Spinal cord (tissue), 10 donors: Measurements from ENCODE around the gene TEX19. TPM values are rescaled to one million over a fixed set of nuclear protein-coding genes. Genes with fewer than 3 reads are reported as not detected.

Experiments
- DNase-seq, 6 donors: peaks; one replicate each; pipeline versions ENCODE4 v3.0.0 to v3.0.0-alpha.2; 2013 to 2015; ENCODE audit warnings: low spot score in 6 of 6, low read depth in 4 of 6
- H3K27ac ChIP-seq: one replicate; pipeline ENCODE4 v1.5.1; 2013; ENCODE audit warnings: low read depth, low read length, control low read depth
- H3K27me3 ChIP-seq: one replicate; pipeline ENCODE4 v1.6.1; 2013; ENCODE audit warnings: low read length; ENCODE audit not compliant: control insufficient read depth, insufficient read depth
- H3K36me3 ChIP-seq: one replicate; pipeline ENCODE4 v1.6.1; 2013; ENCODE audit warnings: low read length; ENCODE audit not compliant: control insufficient read depth, insufficient read depth
- H3K4me1 ChIP-seq: one replicate; pipeline ENCODE4 v1.6.1; 2013; ENCODE audit warnings: low read length; ENCODE audit not compliant: control insufficient read depth, insufficient read depth
- H3K4me3 ChIP-seq: one replicate; pipeline ENCODE4 v1.5.1; 2013; ENCODE audit warnings: low read depth, low read length, control low read depth
- H3K9me3 ChIP-seq: one replicate; pipeline ENCODE4 v1.6.1; 2013; ENCODE audit warnings: low read length; ENCODE audit not compliant: control insufficient read depth, insufficient read depth
- WGBS: methylation state at CpG from one replicate; pipeline ENCODE4 v1.1.5; 2013; ENCODE audit warnings: missing lambda C conversion rate; ENCODE audit not compliant: insufficient coverage; 5-methylcytosine and 5-hydroxymethylcytosine counted together
- polyA plus RNA-seq, 2 donors: library from polyadenylated mRNA; unstranded; fragments of 120-200 nt; gene quantifications; one replicate each; pipeline ENCODE4 v1.2.1, GENCODE V29; 2013; ENCODE audit not compliant: insufficient read length in 2 of 2
- total RNA-seq, 2 donors: library from RNA; depleted of rRNA in 1 of 2; stranded (reverse); fragments of 120-200 nt in 1 of 2; fragments of >200 nt in 1 of 2; gene quantifications; one replicate each; pipeline versions ENCODE4 v1.2.3 to v1.2.4, GENCODE V29; 2013 to 2014
- donor health status: healthy.

The TEX19 gene
- total and polyA plus RNA-seq, 4 donors, result not detected

DNA sequence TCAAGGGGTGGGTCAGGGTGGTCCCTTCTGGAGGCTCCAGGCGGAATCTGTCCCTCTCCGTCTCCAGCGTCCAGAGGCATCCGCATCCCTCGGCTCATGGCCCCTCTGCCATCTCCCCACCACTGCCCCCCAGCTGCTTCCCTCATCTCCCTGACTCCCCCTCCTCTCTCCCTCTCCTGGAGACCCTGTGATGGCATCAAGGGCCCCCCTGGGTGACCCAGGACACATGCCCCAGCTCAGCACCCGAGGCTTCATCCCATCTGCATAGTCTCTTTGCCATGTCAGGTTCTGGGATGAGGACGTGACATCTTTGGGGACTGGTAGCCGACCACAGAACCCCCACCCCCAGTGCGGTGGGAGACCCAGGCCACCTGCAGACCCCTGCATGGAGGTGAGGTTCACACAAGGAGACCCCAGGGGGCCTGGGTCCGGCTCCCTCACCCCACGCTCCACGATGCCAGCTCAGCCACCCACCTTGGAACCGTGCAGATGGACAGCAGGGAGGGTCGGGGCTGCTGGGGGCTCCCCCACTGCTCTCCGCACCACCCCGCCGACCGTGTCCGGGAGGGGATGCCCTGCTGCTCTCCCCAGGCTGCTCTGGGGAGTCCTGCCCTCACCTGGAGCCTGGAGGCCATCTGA lies 29.2 kb upstream of the TEX19 start:
- DNase-seq, result no peak
- peaks cover 60% of the 10 kb centered on the region for H3K4me1 ChIP-seq
- WGBS, result 66% methylated on average over 18 of the region's 19 CpGs
- H3K4me3 ChIP-seq, result no peak overlapping the region
- no peak overlapping the region for H3K27ac ChIP-seq
- no peaks in the 10 kb centered on the region for H3K9me3 ChIP-seq
- peaks cover 46% of the 10 kb centered on the region for H3K27me3 ChIP-seq
- H3K36me3 ChIP-seq, result no peaks in the 10 kb centered on the region

DNA sequence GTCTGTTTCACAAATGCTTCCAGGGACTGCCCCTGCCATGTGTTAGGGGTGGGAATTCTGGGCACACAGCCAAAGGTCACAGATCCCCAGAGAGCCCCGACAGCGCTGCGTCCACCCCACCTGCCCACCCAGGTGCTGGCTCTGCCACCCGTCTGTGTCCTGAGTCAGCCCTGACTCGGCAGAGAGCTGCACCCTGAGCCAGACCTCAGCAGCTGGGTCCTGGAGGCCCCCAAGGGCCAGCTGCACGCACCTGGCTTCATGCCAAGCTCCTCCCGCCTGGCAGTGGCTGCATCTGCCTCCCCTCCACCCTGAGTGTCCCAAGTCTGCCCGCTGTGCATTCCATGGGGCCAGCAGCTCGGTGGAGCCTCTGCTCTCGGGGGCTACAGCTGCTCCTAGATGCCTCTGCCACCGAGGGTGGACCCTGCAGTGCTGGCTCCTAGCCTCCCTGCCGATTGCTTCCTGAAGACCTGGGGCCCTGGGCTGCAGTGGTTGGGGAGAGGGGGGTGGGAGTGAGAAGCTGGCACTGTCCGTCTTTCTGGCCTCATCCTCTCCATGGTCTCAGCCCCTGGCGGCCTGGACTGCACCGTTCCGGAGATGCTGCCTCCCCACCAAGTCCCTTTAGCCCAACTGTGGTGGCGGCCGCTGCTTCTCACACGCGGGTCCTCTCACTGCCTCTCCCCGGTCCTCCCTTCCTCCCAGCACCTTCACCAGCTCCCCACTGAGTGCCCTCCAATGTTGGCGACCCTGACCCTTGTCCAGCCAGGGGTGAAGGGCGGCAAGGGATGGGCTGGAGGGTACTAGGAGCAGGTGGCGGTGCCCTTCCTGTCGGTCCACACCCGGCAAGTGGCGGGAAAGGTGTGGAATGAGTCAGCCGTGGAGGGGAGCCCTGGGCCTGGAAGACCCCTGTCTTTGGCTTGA lies 28.5 kb upstream of the TEX19 start:
- no peak overlapping the region for H3K4me3 ChIP-seq
- peaks cover 66% of the 10 kb centered on the region for H3K4me1 ChIP-seq
- peak in 2 of 6 donors; percentile 71 to 77 for DNase-seq
- H3K36me3 ChIP-seq, result no peaks in the 10 kb centered on the region
- H3K9me3 ChIP-seq, result no peaks in the 10 kb centered on the region
- H3K27me3 ChIP-seq, result peaks cover 51% of the 10 kb centered on the region
- WGBS, result 34% methylated on average over 15 of the region's 28 CpGs
- H3K27ac ChIP-seq, result no peak overlapping the region

GRCh38 chr17:82331345-82331939 lies 27.6 kb upstream of the TEX19 start:
- Histone ChIP-seq H3K4me3 (no peak overlapping the region), H3K27ac (no peak overlapping the region), H3K9me3 (no peaks in the 10 kb centered on the region), H3K4me1 (peaks cover 66% of the 10 kb centered on the region), H3K36me3 (no peaks in the 10 kb centered on the region), H3K27me3 (peaks cover 55% of the 10 kb centered on the region)
- DNase-seq, result no peak
- WGBS, result 93% methylated on average over 24 of the region's 25 CpGs

GRCh38 chr17:82332669-82333278 lies 26.3 kb upstream of the TEX19 start:
- WGBS, result 16% methylated on average over 32 of the region's 32 CpGs
- no peak overlapping the region for H3K27ac ChIP-seq
- H3K9me3 ChIP-seq, result no peaks in the 10 kb centered on the region
- H3K4me3 ChIP-seq, result no peak overlapping the region
- peaks cover 59% of the 10 kb centered on the region for H3K4me1 ChIP-seq
- H3K27me3 ChIP-seq, result peaks cover 65% of the 10 kb centered on the region
- DNase-seq, result peak in 2 of 6 donors; percentile 33 to 73
- H3K36me3 ChIP-seq, result no peaks in the 10 kb centered on the region

DNA sequence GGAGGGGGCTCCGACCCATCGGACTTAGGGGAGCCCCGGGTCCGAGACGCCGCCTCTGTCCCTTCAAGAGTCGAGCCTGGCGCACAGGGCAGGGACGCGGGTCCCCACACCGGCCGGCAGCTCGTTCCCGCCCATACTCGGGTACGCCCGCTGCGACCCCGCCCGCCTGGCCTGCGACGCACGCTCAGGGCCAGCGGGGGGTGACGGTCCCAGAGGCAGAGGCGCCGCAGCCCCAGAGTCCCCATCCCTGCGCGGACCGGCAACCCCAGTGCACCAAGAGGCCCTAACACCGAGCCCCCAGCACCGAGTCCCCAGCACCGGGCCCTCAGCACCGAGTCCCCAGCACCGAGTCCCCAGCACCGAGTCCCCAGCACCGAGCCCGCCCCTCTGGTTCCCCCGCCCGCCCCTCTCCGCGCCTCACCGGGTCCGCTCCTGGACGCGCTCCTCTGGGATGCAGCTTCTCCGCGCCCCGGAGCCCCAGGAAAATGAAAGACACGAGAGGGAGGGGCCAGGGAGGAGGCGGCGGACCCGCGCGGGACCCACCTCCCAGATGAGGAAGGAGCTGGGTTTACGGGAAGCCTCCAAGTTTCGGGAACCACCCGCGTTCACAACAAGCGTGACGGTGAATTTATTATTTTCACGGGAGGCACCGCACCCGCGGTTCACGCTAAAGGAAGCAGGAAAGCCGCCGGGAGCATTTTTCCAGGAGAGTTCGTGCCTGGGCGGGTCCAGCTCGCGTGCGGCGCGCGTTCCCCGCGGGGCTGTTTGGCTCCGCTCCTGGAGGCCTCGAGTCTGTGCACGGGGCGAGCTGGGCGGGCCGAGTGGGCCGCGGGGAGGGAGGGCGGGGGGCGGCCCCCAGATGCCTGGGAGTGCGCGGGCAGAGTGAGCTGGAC lies 25.5 kb upstream of the TEX19 start, which contains the start of gene SECTM1:
Gene SECTM1, minus strand, starts transcription at position 488 of the 893 bp plus-strand sequence. CDS start 6,526 bp downstream, outside the sequence.
- peak in 2 of 6 donors; percentile 43 to 52 for DNase-seq
- WGBS, result 3% methylated on average over 84 of the region's 90 CpGs
- peaks cover 67% of the 10 kb centered on the region for H3K27me3 ChIP-seq

GRCh38 chr17:82334204-82334621 lies 24.8 kb upstream of the TEX19 start:
- no peak for DNase-seq
- no peaks in the 10 kb centered on the region for H3K9me3 ChIP-seq
- peaks cover 65% of the 10 kb centered on the region for H3K27me3 ChIP-seq
- WGBS, result 69% methylated on average over 25 of the region's 25 CpGs
- no peaks in the 10 kb centered on the region for H3K36me3 ChIP-seq
- no peak overlapping the region for H3K4me3 ChIP-seq
- no peak overlapping the region for H3K27ac ChIP-seq
- H3K4me1 ChIP-seq, result peaks cover 55% of the 10 kb centered on the region

More for the DNA sequence above, 25.5 kb upstream of the TEX19 start, which contains the start of gene SECTM1:
- Histone ChIP-seq H3K36me3 (no peaks in the 10 kb centered on the region), H3K4me3 (peak within 1 kb of the TSS; percentile 36), H3K27ac (no peak within 1 kb of the TSS), H3K4me1 (peaks cover 52% of the 10 kb centered on the region), H3K9me3 (no peaks in the 10 kb centered on the region)

GRCh38 chr17:82334622-82335394 lies 24.2 kb upstream of the TEX19 start:
- H3K36me3 ChIP-seq, result no peaks in the 10 kb centered on the region
- WGBS, result 52% methylated on average over 13 of the region's 16 CpGs
- no peaks in the 10 kb centered on the region for H3K9me3 ChIP-seq
- H3K4me3 ChIP-seq, result no peak overlapping the region
- H3K27ac ChIP-seq, result no peak overlapping the region
- peaks cover 67% of the 10 kb centered on the region for H3K27me3 ChIP-seq
- H3K4me1 ChIP-seq, result peaks cover 54% of the 10 kb centered on the region
- no peak for DNase-seq

DNA sequence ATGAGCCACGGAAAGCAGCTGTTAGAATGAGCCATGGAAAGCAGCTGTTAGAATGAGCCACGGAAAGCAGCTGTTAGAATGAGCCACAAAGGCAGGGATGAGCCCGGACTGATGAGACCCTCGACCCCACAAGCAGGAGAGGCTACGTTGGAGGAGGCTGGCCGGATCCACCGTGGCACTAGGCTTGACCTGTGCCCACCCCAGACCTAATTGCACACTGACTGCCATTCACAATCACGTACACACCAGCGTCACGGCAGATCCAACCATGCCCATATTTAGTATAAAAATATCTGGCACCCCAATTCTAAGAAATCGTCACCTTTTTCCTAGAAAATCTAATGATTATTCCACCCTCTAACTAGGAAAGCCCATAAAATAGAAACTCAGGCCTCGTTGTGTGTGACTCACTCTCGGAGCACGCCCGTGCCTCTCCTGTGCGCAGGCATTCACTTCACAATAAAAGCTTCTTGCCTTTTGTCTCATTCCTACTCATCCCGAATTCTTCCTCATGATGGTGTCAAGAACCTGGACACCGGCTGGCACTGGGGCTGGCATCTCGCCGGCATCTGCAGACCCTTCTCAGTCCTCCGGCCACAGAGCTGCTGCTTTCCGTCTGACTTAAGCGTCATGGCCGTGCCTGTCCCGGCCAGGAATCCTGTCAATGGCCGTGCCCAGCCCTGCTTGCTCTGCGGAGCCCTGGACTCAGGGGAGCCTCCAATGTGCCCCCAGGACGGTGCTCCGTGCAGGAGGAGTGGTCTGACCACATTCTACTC lies 20.0 kb upstream of the TEX19 start:
- H3K9me3 ChIP-seq, result no peaks in the 10 kb centered on the region
- H3K27ac ChIP-seq, result no peak overlapping the region
- DNase-seq, result peak in 1 of 6 donors; percentile 47
- 29% methylated on average over 29 of the region's 29 CpGs for WGBS
- peaks cover 35% of the 10 kb centered on the region for H3K27me3 ChIP-seq
- H3K4me1 ChIP-seq, result peaks cover 23% of the 10 kb centered on the region
- no peaks in the 10 kb centered on the region for H3K36me3 ChIP-seq
- H3K4me3 ChIP-seq, result no peak overlapping the region
